Measurements from ENCODE around the gene TRPM3.

GRCh38 chr9:71147368-71147767 lies 25.9 kb upstream of the TRPM3 start:
- TF ChIP-seq CTCF (conservative IDR thresholded peaks at IDR 0.05) = no peak
- TF ChIP-seq ZFX (IDR thresholded peaks at IDR 0.05) = no peak

Data from C4-2B (cell line).